ENCODE results near the gene F11R.
"Not testable (repeated sequence)": the region's sequence is repeated elsewhere in the genome, so short reads cannot be mapped to it uniquely, and the experiment has no call there.

GRCh38 chr1:161063936-161064335, 43.0 kb upstream of the F11R start:
- not testable (repeated sequence) for TF ChIP-seq CTCF, POLR2A (IDR thresholded peaks at IDR 0.05)
